Suprapubic skin (tissue), 4 donors: ENCODE results near the gene EBF4.

Experiments
- CTCF ChIP-seq, 2 donors: fragments of 200-600 bp in 1 of 2; fragments of 450-650 bp in 1 of 2; sonication (generic) in 1 of 2; IDR thresholded peaks; one replicate each; pipeline ENCODE4 v1.5.1; 2016 to 2019; ENCODE audit warnings: antibody characterized with exemption in 2 of 2, mild to moderate bottlenecking in 1 of 2, moderate library complexity in 1 of 2
- EP300 ChIP-seq: sonication (generic); formaldehyde crosslinking; IDR thresholded peaks from one replicate; pipeline ENCODE4 v1.6.1; 2017; ENCODE audit warnings: antibody characterized with exemption
- POLR2A ChIP-seq, 2 donors: fragments of 450-650 bp; IDR thresholded peaks; one replicate each; pipeline ENCODE4 v1.6.1; 2017; ENCODE audit warnings: antibody characterized with exemption in 2 of 2, mild to moderate bottlenecking in 2 of 2, moderate library complexity in 2 of 2
- POLR2AphosphoS5 ChIP-seq, 3 donors: sonication (generic); formaldehyde crosslinking; IDR thresholded peaks; one replicate each; pipeline ENCODE4 v1.6.1; 2017; ENCODE audit warnings: antibody characterized with exemption in 3 of 3

- TF ChIP-seq CTCF (IDR thresholded peaks at IDR 0.05) (peak in 1 of 2 donors; percentile 73), POLR2A (IDR thresholded peaks at IDR 0.05) (no peak), EP300 (no peak), POLR2AphosphoS5 (IDR thresholded peaks at IDR 0.05) (no peak)
Observed at GRCh38 chr20:2752567-2753460, 60.2 kb downstream of the EBF4 start.
